Thoracic aorta (tissue), 2 donors: Measurements from ENCODE around the gene RBMS3. TPM values are rescaled to one million over a fixed set of nuclear protein-coding genes. Genes with fewer than 3 reads are reported as not detected.

ENCODE experiments used
- ATAC-seq: fragments of 150-250 bp; one replicate; pipeline ENCODE4 v1.8.0; 2017; ENCODE audit warnings: low read depth; ENCODE audit not compliant: insufficient number of reproducible peaks, low FRiP score
- DNase-seq: peaks from one replicate; pipeline ENCODE4 v3.0.0-alpha.2; 2020; ENCODE audit warnings: low spot score
- H3K27ac ChIP-seq, 2 donors: fragments of 200-600 bp; sonication (generic); 1 replicate in 1 of 2; 2 replicates in 1 of 2; pipeline ENCODE4 v1.5.1; 2016; ENCODE audit warnings: mild to moderate bottlenecking in 2 of 2, moderate library complexity in 2 of 2
- H3K27me3 ChIP-seq: fragments of 200-600 bp; sonication (generic); replicated peaks from 2 replicates; pipeline ENCODE4 v1.6.0; 2016; ENCODE audit warnings: mild to moderate bottlenecking; ENCODE audit not compliant: insufficient read depth
- H3K36me3 ChIP-seq: fragments of 200-600 bp; sonication (generic); one replicate; pipeline ENCODE4 v1.5.1; 2016
- H3K4me1 ChIP-seq, 2 donors: fragments of 200-600 bp; sonication (generic); 1 replicate in 1 of 2; 2 replicates in 1 of 2; pipeline versions ENCODE4 v1.5.1 to v1.6.0; 2016; ENCODE audit warnings: low read depth in 2 of 2, mild to moderate bottlenecking in 1 of 2; ENCODE audit not compliant: control insufficient read depth in 1 of 2
- H3K4me3 ChIP-seq: fragments of 200-600 bp; sonication (generic); 2 replicates; pipeline ENCODE4 v1.5.1; 2016; ENCODE audit warnings: mild to moderate bottlenecking
- H3K9me3 ChIP-seq: fragments of 200-600 bp; sonication (generic); 2 replicates; pipeline ENCODE4 v1.5.1; 2016
- CTCF ChIP-seq: fragments of 200-600 bp; sonication (generic); IDR thresholded peaks from one replicate; pipeline ENCODE4 v1.5.1; 2019; ENCODE audit warnings: antibody characterized with exemption
- total RNA-seq, 2 donors: library from RNA; depleted of rRNA; stranded (reverse); fragments of >200 nt; gene quantifications; one replicate each; pipeline versions ENCODE4 v1.1.0 to v1.2.3, GENCODE V29; 2016

Gene RBMS3
- total RNA-seq, 2 donors from 2014 or later, result 149 to 186 TPM

GRCh38 chr3:29697989-29698388, 417.1 kb downstream of the RBMS3 start:
- Histone ChIP-seq H3K27ac (no peak overlapping the region), H3K36me3 (no peaks in the 10 kb centered on the region), H3K9me3 (no peaks in the 10 kb centered on the region), H3K27me3 (no peaks in the 10 kb centered on the region), H3K4me1 (peaks cover 34 to 77% of the 10 kb centered on the region in 2 donors), H3K4me3 (no peak overlapping the region)
- TF ChIP-seq CTCF, result no peak
- no peak for DNase-seq
- ATAC-seq, result no peak

- no peak for TF ChIP-seq CTCF
- H3K4me1 ChIP-seq, result peaks cover 20 to 55% of the 10 kb centered on the region in 2 donors
- DNase-seq, result no peak
- H3K36me3 ChIP-seq, result no peaks in the 10 kb centered on the region
- no peak for ATAC-seq
- no peaks in the 10 kb centered on the region for H3K27me3 ChIP-seq
- H3K9me3 ChIP-seq, result no peaks in the 10 kb centered on the region
- H3K4me3 ChIP-seq, result no peak overlapping the region
- H3K27ac ChIP-seq, result no peak overlapping the region
These were observed 419.4 kb downstream of the RBMS3 start for GRCh38 chr3:29700256-29700655.

- no peaks in the 10 kb centered on the region for H3K27me3 ChIP-seq
- no peaks in the 10 kb centered on the region for H3K36me3 ChIP-seq
- DNase-seq (no peak), ATAC-seq (no peak)
- no peak overlapping the region for H3K27ac ChIP-seq
- peaks cover 12 to 43% of the 10 kb centered on the region in 2 donors for H3K4me1 ChIP-seq
- no peak overlapping the region for H3K4me3 ChIP-seq
- no peak for TF ChIP-seq CTCF
- no peaks in the 10 kb centered on the region for H3K9me3 ChIP-seq
These were observed 420.6 kb downstream of the RBMS3 start for GRCh38 chr3:29701326-29701983.

- TF ChIP-seq CTCF, result no peak
- no peaks in the 10 kb centered on the region for H3K36me3 ChIP-seq
- ATAC-seq (no peak), DNase-seq (no peak)
- H3K27ac ChIP-seq, result no peak overlapping the region
- peaks cover 4 to 29% of the 10 kb centered on the region in 2 donors for H3K4me1 ChIP-seq
- no peaks in the 10 kb centered on the region for H3K27me3 ChIP-seq
- no peak overlapping the region for H3K4me3 ChIP-seq
- H3K9me3 ChIP-seq, result no peaks in the 10 kb centered on the region
These were observed 425.3 kb downstream of the RBMS3 start for GRCh38 chr3:29705906-29706844.

- peaks cover 6 to 36% of the 10 kb centered on the region in 2 donors for H3K4me1 ChIP-seq
- H3K27ac ChIP-seq, result no peak overlapping the region
- no peak for DNase-seq
These were observed 428.0 kb downstream of the RBMS3 start for GRCh38 chr3:29708884-29709283.

More at GRCh38 chr3:29708884-29709283, 428.0 kb downstream of the RBMS3 start:
- no peaks in the 10 kb centered on the region for H3K9me3 ChIP-seq
- ATAC-seq, result no peak
- no peaks in the 10 kb centered on the region for H3K36me3 ChIP-seq
- no peaks in the 10 kb centered on the region for H3K27me3 ChIP-seq
- no peak for TF ChIP-seq CTCF
- H3K4me3 ChIP-seq, result no peak overlapping the region
